T1000 (cell line): ENCODE results near the gene RSPH1.
A peak's percentile ranks its signal among the peaks of the same experiment; 100 is the strongest.

Experiments
- DNase-seq: peaks from one replicate; lab custom pipeline; 2025; ENCODE audit warnings: mixed read lengths; lab: John Stamatoyannopoulos, UW

RSPH1 gene

GRCh38 chr21:42496120-42496838 is at the start of gene RSPH1:
TSS of gene RSPH1 (minus strand) at chr21:42496224. CDS start at chr21:42496186, 38 bp downstream.
- DNase-seq, result peak; percentile 89

GRCh38 chr21:42545745-42546144 is 49.7 kb upstream of the RSPH1 start:
- no peak for DNase-seq

GRCh38 chr21:42545317-42545716 is 49.3 kb upstream of the RSPH1 start:
- no peak for DNase-seq

- DNase-seq, result no peak
Observed at GRCh38 chr21:42544544-42544943, 48.5 kb upstream of the RSPH1 start.

GRCh38 chr21:42543106-42543847 is 47.3 kb upstream of the RSPH1 start:
- DNase-seq, result no peak

GRCh38 chr21:42542596-42542995 is 46.6 kb upstream of the RSPH1 start:
- no peak for DNase-seq

GRCh38 chr21:42542196-42542595 is 46.2 kb upstream of the RSPH1 start:
- DNase-seq, result no peak

GRCh38 chr21:42541618-42542017 is 45.6 kb upstream of the RSPH1 start:
- DNase-seq, result no peak

GRCh38 chr21:42541174-42541573 is 45.1 kb upstream of the RSPH1 start:
- no peak for DNase-seq

- no peak for DNase-seq
Observed at GRCh38 chr21:42540396-42540795, 44.4 kb upstream of the RSPH1 start.

- no peak for DNase-seq
Observed at GRCh38 chr21:42539931-42540343, 43.9 kb upstream of the RSPH1 start.

GRCh38 chr21:42539342-42539741 is 43.3 kb upstream of the RSPH1 start:
- no peak for DNase-seq

- no peak for DNase-seq
Observed at GRCh38 chr21:42538479-42539275, 42.7 kb upstream of the RSPH1 start.

GRCh38 chr21:42537106-42537742 is 41.2 kb upstream of the RSPH1 start:
- no peak for DNase-seq

GRCh38 chr21:42536601-42537000 is 40.6 kb upstream of the RSPH1 start:
- DNase-seq, result no peak

- no peak for DNase-seq
Observed at GRCh38 chr21:42535602-42536171, 39.7 kb upstream of the RSPH1 start.

GRCh38 chr21:42534421-42535378 is 38.7 kb upstream of the RSPH1 start:
- no peak for DNase-seq

GRCh38 chr21:42533963-42534355 is 37.9 kb upstream of the RSPH1 start:
- DNase-seq, result no peak

- DNase-seq, result no peak
Observed at GRCh38 chr21:42533306-42533962, 37.4 kb upstream of the RSPH1 start.
